GM20000 (cell line): ENCODE results near the gene TWIST2.
A peak's percentile ranks its signal among the peaks of the same experiment; 100 is the strongest.

Experiments
- DNase-seq: peaks from one replicate; pipeline ENCODE4 v3.0.0; 2012; ENCODE audit warnings: low spot score
- CTCF ChIP-seq: IDR thresholded peaks from 2 replicates; pipeline ENCODE4 v1.5.1; 2012; ENCODE audit warnings: mild to moderate bottlenecking, control low read depth; ENCODE audit errors: extremely low read depth, missing control alignments

TWIST2 gene

GRCh38 chr2:238942726-238943300 is 94.9 kb downstream of the TWIST2 start:
- TF ChIP-seq CTCF: no peak
- no peak for DNase-seq

GRCh38 chr2:238943338-238944067 is 95.6 kb downstream of the TWIST2 start:
- no peak for TF ChIP-seq CTCF
- no peak for DNase-seq

GRCh38 chr2:238945433-238946150 is 97.7 kb downstream of the TWIST2 start:
- no peak for DNase-seq
- peak; percentile 14 for TF ChIP-seq CTCF

- no peak for DNase-seq
- no peak for TF ChIP-seq CTCF
Measured at GRCh38 chr2:238946318-238947242, 98.7 kb downstream of the TWIST2 start.

- no peak for DNase-seq
- no peak for TF ChIP-seq CTCF
Measured at GRCh38 chr2:238947243-238947760, 99.4 kb downstream of the TWIST2 start.

GRCh38 chr2:238947920-238948710 is 100.2 kb downstream of the TWIST2 start:
- DNase-seq: no peak
- TF ChIP-seq CTCF: no peak
